Measurements from ENCODE around the gene GALNT4.

Gene GALNT4

GRCh38 chr12:89559753-89560152 lies 35.2 kb upstream of the GALNT4 start:
- no peak overlapping the region for H2BK15ac ChIP-seq (ENCODE audit: low read length)
- H3K27me3 ChIP-seq (ENCODE audit: control insufficient read depth in 3 of 3, insufficient read depth in 3 of 3, low read depth in 1 of 3, low read length in 3 of 3) = no peaks in the 10 kb centered on the region
- no peaks in the 10 kb centered on the region for H3K79me1 ChIP-seq (ENCODE audit: low read depth, low read length)
- H2AFZ ChIP-seq (ENCODE audit: low read length) = no peak overlapping the region
- no CpG with 5 or more reads among the region's 10 CpGs for WGBS, 2 donors (ENCODE audit: extremely low coverage in 2 of 2, insufficient read length in 2 of 2, insufficient replicate concordance in 1 of 2)
- H3K36me3 ChIP-seq (replicated peaks in 1 of 2; ENCODE audit: control insufficient read depth in 2 of 2, insufficient read depth in 2 of 2, low read length in 2 of 2) = no peaks in the 10 kb centered on the region
- H3K4me2 ChIP-seq (ENCODE audit: insufficient read depth, low read length, poor library complexity, severe bottlenecking) = no peak overlapping the region
- H3K4ac ChIP-seq (ENCODE audit: low read length) = no peak overlapping the region
- no peak overlapping the region for H2BK12ac ChIP-seq (ENCODE audit: low read length)
- no peak overlapping the region for H4K91ac ChIP-seq (ENCODE audit: low read depth, low read length, poor library complexity)
- no peaks in the 10 kb centered on the region for H3K9me3 ChIP-seq (replicated peaks in 1 of 2; ENCODE audit: control insufficient read depth in 2 of 2, insufficient read depth in 1 of 2, low read depth in 1 of 2, low read length in 2 of 2)
- H3K4me3 ChIP-seq (ENCODE audit: low read length in 2 of 2) = no peak overlapping the region
- H3K27ac ChIP-seq (replicated peaks; ENCODE audit: low read length) = no peak overlapping the region
- H3K23ac ChIP-seq (ENCODE audit: low read depth, low read length, poor library complexity) = no peak overlapping the region
- no peak overlapping the region for H2BK120ac ChIP-seq (ENCODE audit: low read depth, low read length)
- H2BK5ac ChIP-seq (ENCODE audit: low read length) = no peak overlapping the region
- no peak overlapping the region for H2AK5ac ChIP-seq (ENCODE audit: low read depth, low read length)
- H3K18ac ChIP-seq (ENCODE audit: low read length) = no peak overlapping the region
- H3K9ac ChIP-seq (ENCODE audit: low read depth, low read length, poor library complexity) = no peak overlapping the region
- H3K4me1 ChIP-seq (ENCODE audit: control insufficient read depth in 2 of 2, insufficient read depth in 1 of 2, low read depth in 1 of 2, low read length in 2 of 2) = no peaks in the 10 kb centered on the region
- no peak for DNase-seq (ENCODE audit: low spot score)
- H4K8ac ChIP-seq (ENCODE audit: low read depth, low read length) = no peak overlapping the region
- H3K14ac ChIP-seq (ENCODE audit: low read length) = no peak overlapping the region

GRCh38 chr12:89556976-89557375 lies 32.4 kb upstream of the GALNT4 start:
- Histone ChIP-seq H3K27me3 (ENCODE audit: control insufficient read depth in 3 of 3, insufficient read depth in 3 of 3, low read depth in 1 of 3, low read length in 3 of 3) (no peaks in the 10 kb centered on the region), H4K91ac (ENCODE audit: low read depth, low read length, poor library complexity) (no peak overlapping the region), H3K27ac (replicated peaks; ENCODE audit: low read length) (no peak overlapping the region), H3K4ac (ENCODE audit: low read length) (no peak overlapping the region), H3K4me2 (ENCODE audit: insufficient read depth, low read length, poor library complexity, severe bottlenecking) (no peak overlapping the region), H3K9ac (ENCODE audit: low read depth, low read length, poor library complexity) (no peak overlapping the region), H3K79me1 (ENCODE audit: low read depth, low read length) (no peaks in the 10 kb centered on the region), H3K36me3 (replicated peaks in 1 of 2; ENCODE audit: control insufficient read depth in 2 of 2, insufficient read depth in 2 of 2, low read length in 2 of 2) (no peaks in the 10 kb centered on the region), H3K18ac (ENCODE audit: low read length) (no peak overlapping the region), H2BK15ac (ENCODE audit: low read length) (no peak overlapping the region), H2BK5ac (ENCODE audit: low read length) (no peak overlapping the region), H3K4me3 (ENCODE audit: low read length in 2 of 2) (no peak overlapping the region), H3K9me3 (replicated peaks in 1 of 2; ENCODE audit: control insufficient read depth in 2 of 2, insufficient read depth in 1 of 2, low read depth in 1 of 2, low read length in 2 of 2) (no peaks in the 10 kb centered on the region), H3K14ac (ENCODE audit: low read length) (no peak overlapping the region), H3K23ac (ENCODE audit: low read depth, low read length, poor library complexity) (no peak overlapping the region), H4K8ac (ENCODE audit: low read depth, low read length) (no peak overlapping the region), H2AFZ (ENCODE audit: low read length) (no peak overlapping the region), H2BK12ac (ENCODE audit: low read length) (no peak overlapping the region), H3K4me1 (ENCODE audit: control insufficient read depth in 2 of 2, insufficient read depth in 1 of 2, low read depth in 1 of 2, low read length in 2 of 2) (no peaks in the 10 kb centered on the region), H2BK120ac (ENCODE audit: low read depth, low read length) (no peak overlapping the region), H2AK5ac (ENCODE audit: low read depth, low read length) (no peak overlapping the region)
- no peak for DNase-seq (ENCODE audit: low spot score)
- WGBS, 2 donors (ENCODE audit: extremely low coverage in 2 of 2, insufficient read length in 2 of 2, insufficient replicate concordance in 1 of 2) = no CpG with 5 or more reads among the region's 2 CpGs

- Histone ChIP-seq H3K4me2 (ENCODE audit: insufficient read depth, low read length, poor library complexity, severe bottlenecking) (no peak overlapping the region), H2AFZ (ENCODE audit: low read length) (no peak overlapping the region), H4K8ac (ENCODE audit: low read depth, low read length) (no peak overlapping the region), H3K79me1 (ENCODE audit: low read depth, low read length) (no peaks in the 10 kb centered on the region), H2BK120ac (ENCODE audit: low read depth, low read length) (no peak overlapping the region), H3K18ac (ENCODE audit: low read length) (no peak overlapping the region), H3K27ac (replicated peaks; ENCODE audit: low read length) (no peak overlapping the region), H2AK5ac (ENCODE audit: low read depth, low read length) (no peak overlapping the region), H3K23ac (ENCODE audit: low read depth, low read length, poor library complexity) (no peak overlapping the region), H4K91ac (ENCODE audit: low read depth, low read length, poor library complexity) (no peak overlapping the region), H3K4ac (ENCODE audit: low read length) (no peak overlapping the region), H2BK15ac (ENCODE audit: low read length) (no peak overlapping the region), H3K14ac (ENCODE audit: low read length) (no peak overlapping the region), H3K9ac (ENCODE audit: low read depth, low read length, poor library complexity) (no peak overlapping the region), H3K4me3 (ENCODE audit: low read length in 2 of 2) (no peak overlapping the region), H3K4me1 (ENCODE audit: control insufficient read depth in 2 of 2, insufficient read depth in 1 of 2, low read depth in 1 of 2, low read length in 2 of 2) (no peaks in the 10 kb centered on the region), H2BK12ac (ENCODE audit: low read length) (no peak overlapping the region), H3K27me3 (ENCODE audit: control insufficient read depth in 3 of 3, insufficient read depth in 3 of 3, low read depth in 1 of 3, low read length in 3 of 3) (no peaks in the 10 kb centered on the region), H2BK5ac (ENCODE audit: low read length) (no peak overlapping the region), H3K9me3 (replicated peaks in 1 of 2; ENCODE audit: control insufficient read depth in 2 of 2, insufficient read depth in 1 of 2, low read depth in 1 of 2, low read length in 2 of 2) (no peaks in the 10 kb centered on the region), H3K36me3 (replicated peaks in 1 of 2; ENCODE audit: control insufficient read depth in 2 of 2, insufficient read depth in 2 of 2, low read length in 2 of 2) (no peaks in the 10 kb centered on the region)
- no peak for DNase-seq (ENCODE audit: low spot score)
- no CpG with 5 or more reads among the region's 1 CpG for WGBS, 2 donors (ENCODE audit: extremely low coverage in 2 of 2, insufficient read length in 2 of 2, insufficient replicate concordance in 1 of 2)
Observed at GRCh38 chr12:89552376-89552775, 27.8 kb upstream of the GALNT4 start.

GRCh38 chr12:89551747-89552146 lies 27.2 kb upstream of the GALNT4 start:
- Histone ChIP-seq H2AFZ (ENCODE audit: low read length) (no peak overlapping the region), H2BK12ac (ENCODE audit: low read length) (no peak overlapping the region), H3K18ac (ENCODE audit: low read length) (no peak overlapping the region), H3K14ac (ENCODE audit: low read length) (no peak overlapping the region), H3K9ac (ENCODE audit: low read depth, low read length, poor library complexity) (no peak overlapping the region), H3K4ac (ENCODE audit: low read length) (no peak overlapping the region), H2BK15ac (ENCODE audit: low read length) (no peak overlapping the region), H4K8ac (ENCODE audit: low read depth, low read length) (no peak overlapping the region), H3K4me3 (ENCODE audit: low read length in 2 of 2) (no peak overlapping the region), H3K79me1 (ENCODE audit: low read depth, low read length) (no peaks in the 10 kb centered on the region), H3K27ac (replicated peaks; ENCODE audit: low read length) (no peak overlapping the region), H3K36me3 (replicated peaks in 1 of 2; ENCODE audit: control insufficient read depth in 2 of 2, insufficient read depth in 2 of 2, low read length in 2 of 2) (no peaks in the 10 kb centered on the region), H4K91ac (ENCODE audit: low read depth, low read length, poor library complexity) (no peak overlapping the region), H3K4me2 (ENCODE audit: insufficient read depth, low read length, poor library complexity, severe bottlenecking) (no peak overlapping the region), H3K4me1 (ENCODE audit: control insufficient read depth in 2 of 2, insufficient read depth in 1 of 2, low read depth in 1 of 2, low read length in 2 of 2) (no peaks in the 10 kb centered on the region), H3K23ac (ENCODE audit: low read depth, low read length, poor library complexity) (no peak overlapping the region), H2BK5ac (ENCODE audit: low read length) (no peak overlapping the region), H3K27me3 (ENCODE audit: control insufficient read depth in 3 of 3, insufficient read depth in 3 of 3, low read depth in 1 of 3, low read length in 3 of 3) (no peaks in the 10 kb centered on the region), H2BK120ac (ENCODE audit: low read depth, low read length) (no peak overlapping the region), H2AK5ac (ENCODE audit: low read depth, low read length) (no peak overlapping the region), H3K9me3 (replicated peaks in 1 of 2; ENCODE audit: control insufficient read depth in 2 of 2, insufficient read depth in 1 of 2, low read depth in 1 of 2, low read length in 2 of 2) (no peaks in the 10 kb centered on the region)
- DNase-seq (ENCODE audit: low spot score) = no peak
- no CpG with 5 or more reads among the region's 2 CpGs for WGBS, 2 donors (ENCODE audit: extremely low coverage in 2 of 2, insufficient read length in 2 of 2, insufficient replicate concordance in 1 of 2)

All from neuronal stem cell (in vitro differentiated cells).